NCI-H1048 (cell line): Measurements from ENCODE around the gene ETFBKMT.
"Not testable (repeated sequence)": the region's sequence is repeated elsewhere in the genome, so short reads cannot be mapped to it uniquely, and the experiment has no call there.

Source experiments
- DNase-seq: peaks from one replicate; lab custom pipeline; 2025; lab: John Stamatoyannopoulos, UW

ETFBKMT gene

DNA sequence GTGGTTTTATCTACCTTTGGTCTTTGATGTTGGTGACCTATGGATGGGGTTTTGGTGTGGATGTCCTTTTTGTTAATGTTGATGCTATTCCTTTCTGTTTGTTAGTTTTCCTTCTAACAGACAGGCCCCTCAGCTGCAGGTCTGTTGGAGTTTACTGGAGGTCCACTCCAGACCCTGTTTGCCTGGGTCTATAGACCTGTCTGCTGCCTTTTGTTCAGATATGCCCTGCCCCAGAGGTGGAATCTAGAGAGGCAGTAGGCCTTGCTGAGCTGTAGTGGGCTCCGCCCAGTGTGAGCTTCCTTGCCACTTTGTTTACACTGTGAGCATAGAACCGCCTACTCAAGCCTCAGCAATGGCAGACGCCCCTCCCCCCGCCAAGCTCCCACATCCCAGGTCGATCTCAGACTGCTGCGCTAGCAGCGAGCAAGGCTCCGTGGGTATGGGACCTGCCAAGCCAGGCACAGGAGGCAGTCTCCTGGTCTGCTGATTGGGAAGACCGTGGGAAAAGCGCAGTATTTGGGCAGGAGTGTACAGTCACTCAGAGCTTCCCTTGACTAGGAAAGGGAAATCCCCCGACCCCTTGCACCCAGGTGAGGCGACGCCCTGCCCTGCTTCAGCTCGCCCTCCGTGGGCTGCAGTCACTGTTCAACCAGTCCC, 59.2 kb downstream of the ETFBKMT start:
- DNase-seq = not testable (repeated sequence)

DNA sequence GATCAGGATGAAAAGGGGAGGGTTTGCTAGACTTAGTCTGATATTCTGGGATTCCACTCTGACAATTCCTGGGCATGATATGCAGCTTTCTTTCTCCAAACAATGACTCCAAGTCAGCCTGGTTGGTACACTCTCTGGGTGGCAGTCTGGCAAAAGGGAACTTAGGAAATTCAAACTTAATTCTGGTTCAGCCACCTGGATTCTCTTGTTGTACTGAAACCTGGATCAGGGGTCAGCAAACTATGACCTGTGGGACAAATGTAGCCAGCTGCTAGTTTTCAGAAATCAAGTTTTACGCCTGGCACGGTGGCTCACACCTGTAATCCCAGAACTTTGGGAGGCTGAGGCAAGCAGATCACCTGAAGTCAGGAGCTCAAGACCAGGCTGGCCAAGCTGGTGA, 63.1 kb downstream of the ETFBKMT start:
- no peak for DNase-seq
